HG03432 (cell line): ENCODE measurements around the gene TRHDE.

Experiments
- ATAC-seq: cut with Tn5 transposase; IDR thresholded peaks from one replicate; pipeline ENCODE4 v1.9.1; 2021; ENCODE audit warnings: mild to moderate bottlenecking, moderate library complexity; ENCODE audit not compliant: unreplicated experiment

Gene TRHDE

DNA sequence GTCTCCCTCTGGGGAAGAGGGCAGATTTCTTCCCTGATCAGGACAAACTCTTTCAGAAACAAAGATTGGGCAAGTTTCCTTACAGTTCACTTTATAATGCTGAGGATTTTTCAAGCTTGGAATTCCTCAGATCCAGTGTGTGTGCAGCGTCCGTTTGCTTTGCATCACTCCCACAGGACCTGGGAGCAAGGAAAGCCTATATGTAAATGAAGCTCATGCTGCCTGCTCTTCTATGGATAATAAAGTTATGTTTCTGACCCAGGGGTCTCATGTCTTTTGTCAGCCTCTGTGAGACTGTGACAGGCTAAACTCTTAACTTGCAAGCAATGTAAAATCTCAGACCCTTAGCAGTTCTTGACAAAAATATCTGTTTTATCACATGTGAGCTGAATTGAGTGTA is 41.6 kb downstream of the TRHDE start:
- no peak for ATAC-seq

DNA sequence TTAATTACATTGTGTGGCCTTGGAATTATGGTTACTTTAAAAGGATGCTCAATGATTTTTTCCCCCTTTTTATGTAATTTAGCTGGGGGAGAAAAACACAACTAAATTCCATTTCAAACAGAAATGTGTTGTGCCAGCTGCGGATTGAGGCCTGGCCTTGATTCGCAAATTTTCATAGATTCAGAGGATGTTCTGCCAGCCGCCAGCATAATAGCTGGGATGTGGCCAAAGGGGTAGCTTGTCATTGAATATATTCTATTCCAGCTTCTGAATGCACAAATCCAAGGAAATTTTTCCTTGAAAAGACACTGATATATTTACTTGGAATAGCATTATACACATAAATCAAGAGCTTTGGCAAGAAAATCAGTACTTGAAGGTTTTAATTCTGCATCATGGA is 43.7 kb downstream of the TRHDE start:
- ATAC-seq: no peak

DNA sequence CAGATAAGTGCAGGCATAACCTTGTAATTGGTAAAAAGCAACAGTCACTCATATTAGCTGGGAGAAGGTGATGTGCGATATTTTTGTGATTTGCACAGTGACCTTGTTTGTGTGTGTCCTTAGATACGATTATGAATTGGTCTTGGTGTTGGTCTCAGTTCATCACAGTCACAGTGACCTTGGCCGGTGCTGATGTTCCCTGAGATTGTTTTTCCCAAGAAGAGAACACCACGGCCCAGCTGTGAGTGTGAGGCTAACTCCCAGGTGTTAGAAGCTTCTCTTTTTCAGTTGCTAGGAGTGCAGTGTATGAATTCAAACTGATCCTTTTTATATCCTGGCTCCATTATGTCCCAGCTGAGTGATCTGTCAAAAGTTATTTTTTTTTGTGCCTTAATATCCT is 46.2 kb downstream of the TRHDE start:
- ATAC-seq: no peak

DNA sequence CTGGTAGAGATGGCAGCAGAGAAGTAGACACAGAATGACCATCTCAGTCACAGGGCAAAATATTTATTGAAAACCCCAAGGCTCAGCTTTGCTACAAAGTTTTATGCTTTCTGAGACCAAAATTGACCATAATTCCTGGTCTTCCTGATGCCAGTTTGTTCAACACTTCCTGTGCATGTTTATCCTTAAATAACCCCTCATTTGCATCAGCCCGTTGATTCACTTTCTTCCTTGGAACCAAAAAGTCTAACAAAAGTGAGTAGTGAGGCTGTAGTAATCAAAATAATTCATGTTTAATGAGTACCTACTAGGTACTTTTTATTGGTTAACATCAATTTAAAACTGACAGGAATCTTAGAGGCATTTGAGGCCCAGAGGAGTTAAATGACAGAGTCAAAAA is 51.7 kb downstream of the TRHDE start:
- ATAC-seq: no peak

DNA sequence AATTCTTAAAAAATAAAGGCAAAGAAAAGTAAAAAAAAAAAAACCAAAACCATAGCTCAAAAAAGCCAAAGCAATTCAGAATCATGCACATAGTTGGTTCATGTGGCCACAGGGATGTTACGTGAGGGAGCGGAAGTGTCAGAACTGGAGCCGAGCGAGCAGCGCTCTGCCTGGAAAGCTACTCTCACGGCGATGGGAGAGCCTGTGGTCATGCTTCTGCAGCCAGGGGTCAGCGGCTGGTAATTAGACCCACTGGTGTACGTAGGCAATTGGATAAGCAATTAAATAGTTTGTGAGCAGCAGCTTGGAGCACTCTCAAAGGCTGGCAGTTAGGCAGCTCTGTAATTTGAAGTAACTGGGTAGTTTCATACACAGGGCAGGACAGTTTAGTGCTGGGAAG is 58.1 kb downstream of the TRHDE start:
- ATAC-seq: no peak

DNA sequence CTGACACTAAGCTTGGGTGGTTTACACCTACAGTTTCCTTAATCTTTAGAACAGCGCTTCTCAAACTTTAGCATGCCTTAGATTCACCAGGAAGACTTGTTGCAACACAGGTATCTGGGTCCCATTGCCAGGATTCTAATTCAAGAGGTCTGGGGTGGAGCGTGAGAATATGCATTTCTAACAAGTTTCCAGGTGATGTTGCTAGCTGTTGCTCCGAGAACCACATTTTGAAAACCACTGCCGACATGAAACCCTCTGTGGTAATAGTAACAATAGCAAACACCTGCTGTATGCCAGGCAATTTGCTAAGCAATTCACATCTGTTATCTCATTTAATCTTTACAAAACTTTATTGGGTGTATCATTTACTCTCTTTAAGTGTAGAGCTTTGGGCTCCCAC is 58.6 kb downstream of the TRHDE start:
- peak; percentile 46 for ATAC-seq

DNA sequence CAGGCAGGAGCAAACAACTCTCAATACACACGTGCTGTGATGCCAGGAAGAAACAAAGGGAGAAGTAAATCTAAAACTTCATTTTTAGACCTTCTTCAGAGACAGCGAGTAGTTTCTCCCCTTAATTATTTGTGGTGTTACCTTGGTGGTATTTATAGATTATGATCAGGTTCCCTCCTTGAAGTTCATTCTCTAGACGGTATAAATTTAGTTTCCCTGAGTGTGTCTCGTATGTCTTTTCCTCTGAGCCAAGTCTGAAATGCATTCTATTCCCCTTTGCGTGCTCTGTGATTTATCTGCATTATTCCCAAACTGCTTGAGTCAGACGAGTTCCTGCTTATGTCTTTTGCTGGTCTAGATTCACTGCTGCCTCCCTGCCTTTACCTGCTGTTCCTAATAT is 65.2 kb downstream of the TRHDE start:
- no peak for ATAC-seq

DNA sequence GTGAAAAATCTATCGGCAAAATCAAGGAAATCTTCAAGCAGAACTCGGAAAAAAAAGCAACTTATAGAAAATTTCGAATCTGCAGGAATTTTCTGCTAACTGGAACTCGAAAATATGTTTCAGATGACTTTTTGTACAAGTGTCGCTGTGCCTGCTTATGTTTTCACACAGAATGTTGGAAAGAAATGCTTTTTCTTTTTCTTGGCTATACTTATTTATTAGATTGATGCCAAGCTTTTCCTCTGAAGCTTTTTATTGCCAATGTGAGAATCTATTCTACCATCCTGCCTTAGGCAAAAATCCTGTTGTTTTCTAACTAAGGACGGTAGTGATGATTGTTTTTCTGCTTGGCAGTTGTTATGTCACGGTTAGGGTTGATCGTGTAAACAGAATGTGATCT is 65.8 kb downstream of the TRHDE start:
- no peak for ATAC-seq

DNA sequence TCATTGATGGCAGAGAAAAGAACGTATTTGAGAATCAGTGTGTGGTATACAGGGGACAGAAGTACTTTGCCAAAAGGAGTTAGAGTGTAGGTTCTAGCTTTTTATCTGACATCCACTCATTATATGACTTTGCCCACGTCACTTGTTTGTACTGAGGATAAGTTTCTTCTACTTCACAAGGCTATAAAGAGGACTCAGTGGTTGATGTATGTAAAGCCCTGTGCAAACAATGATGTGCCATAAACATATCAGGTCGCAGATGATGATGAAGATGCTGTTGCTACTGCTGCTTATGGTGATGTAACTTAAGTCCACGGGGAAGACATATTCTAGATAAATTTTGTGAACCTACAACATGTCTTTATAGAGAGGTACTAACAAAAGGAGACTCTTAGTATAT is 66.3 kb downstream of the TRHDE start:
- no peak for ATAC-seq

DNA sequence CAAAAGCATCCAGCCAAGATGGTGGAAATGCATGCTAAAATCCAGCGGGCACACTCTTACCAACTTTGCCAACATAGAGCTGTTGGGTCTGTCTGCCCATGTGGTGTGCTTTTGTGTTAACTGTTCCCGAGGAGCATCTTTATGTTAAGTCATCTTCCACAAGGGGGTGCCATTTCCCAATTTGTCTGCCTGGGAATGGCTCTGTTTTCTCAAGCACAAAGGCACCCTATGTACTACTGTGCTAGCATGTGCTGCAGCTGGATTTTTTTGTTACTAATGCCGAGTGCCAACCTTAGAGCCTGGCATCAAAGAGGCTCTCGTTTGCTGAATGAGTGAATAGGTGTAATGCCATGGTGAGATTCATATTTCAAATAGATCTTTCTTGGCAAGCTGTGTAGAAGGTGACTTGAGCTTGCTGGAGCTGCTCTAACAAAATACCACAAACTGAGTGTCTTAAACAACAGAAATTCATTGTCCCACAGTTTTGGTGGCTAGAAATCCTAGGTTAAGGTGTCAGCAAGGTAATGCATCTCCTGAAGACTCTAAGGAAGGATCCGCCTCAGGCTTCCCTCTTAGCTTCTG is 74.3 kb downstream of the TRHDE start:
- peak; percentile 95 for ATAC-seq

DNA sequence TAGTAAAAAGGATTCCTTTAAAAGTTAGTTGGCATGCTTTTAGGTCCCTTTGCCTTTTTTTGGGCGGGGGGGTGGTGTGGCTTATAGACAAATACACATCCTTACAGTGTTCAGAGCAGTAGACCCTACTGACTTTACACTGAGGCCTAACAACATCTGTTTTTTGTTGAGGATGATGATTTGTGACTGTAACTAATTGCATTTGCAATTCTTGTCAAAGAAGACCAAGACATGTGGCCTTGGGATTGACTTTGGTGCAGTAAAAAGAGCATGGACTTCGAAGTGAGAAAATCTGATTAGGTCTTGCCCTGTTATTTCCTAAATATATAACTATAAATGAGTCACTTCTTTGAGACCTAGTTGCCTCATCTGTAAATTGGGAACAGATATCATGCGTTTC is 77.3 kb downstream of the TRHDE start:
- no peak for ATAC-seq

DNA sequence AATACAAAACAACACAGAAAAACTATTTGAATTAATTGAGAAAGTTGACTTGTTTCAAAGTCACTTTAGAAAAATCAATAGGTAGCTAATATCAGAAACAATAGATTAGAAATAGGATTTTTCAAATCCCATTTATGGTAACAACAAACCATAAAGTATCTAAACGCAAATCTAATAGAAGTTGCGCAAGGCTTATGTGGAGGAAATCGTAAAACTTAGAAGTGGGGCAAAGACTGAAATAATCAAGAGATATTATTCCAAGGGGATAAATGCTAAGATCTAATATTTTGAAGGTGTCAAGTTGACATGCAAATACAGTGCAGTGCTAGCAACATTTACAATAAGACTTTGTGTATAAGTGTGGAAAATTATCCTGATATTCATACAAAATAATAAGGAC is 87.2 kb downstream of the TRHDE start:
- ATAC-seq: no peak

DNA sequence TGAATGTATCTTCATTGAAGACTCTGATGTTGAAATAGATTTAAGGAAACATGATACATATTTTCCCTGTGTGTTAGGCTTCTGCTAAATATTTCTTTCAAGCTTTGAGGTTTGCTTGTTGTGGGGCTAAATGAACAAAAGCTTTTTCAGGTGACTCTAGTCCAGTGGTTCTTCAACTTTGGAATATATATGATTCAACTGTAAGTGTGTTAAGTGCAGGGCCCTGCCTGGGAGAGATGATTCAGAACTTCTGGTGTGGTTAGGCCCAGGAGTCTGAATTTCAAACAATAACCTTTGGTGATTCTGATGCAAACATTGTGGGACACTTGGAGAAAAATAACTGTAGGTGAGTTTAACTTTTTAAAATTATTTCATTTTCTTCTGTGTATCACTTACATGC is 93.0 kb downstream of the TRHDE start:
- ATAC-seq: no peak

DNA sequence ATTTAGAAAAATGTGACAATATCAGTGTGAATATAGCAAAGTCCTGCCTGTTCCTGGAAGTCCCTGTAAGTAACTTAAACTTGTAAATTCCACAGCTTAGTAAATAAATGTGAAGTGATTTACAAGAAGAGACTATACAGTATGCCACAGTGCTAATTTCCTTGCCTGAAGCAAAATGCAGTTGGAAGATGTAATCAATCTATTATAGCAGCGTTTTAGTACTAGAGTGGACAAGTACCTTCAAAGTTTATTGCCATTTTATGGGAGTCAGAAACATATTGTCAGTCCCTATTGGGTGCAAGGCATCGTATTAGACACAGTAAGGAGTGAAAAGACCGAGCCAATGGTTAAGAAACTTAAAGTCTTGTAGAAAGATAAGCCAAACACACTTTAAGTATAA is 94.1 kb downstream of the TRHDE start:
- ATAC-seq: no peak

DNA sequence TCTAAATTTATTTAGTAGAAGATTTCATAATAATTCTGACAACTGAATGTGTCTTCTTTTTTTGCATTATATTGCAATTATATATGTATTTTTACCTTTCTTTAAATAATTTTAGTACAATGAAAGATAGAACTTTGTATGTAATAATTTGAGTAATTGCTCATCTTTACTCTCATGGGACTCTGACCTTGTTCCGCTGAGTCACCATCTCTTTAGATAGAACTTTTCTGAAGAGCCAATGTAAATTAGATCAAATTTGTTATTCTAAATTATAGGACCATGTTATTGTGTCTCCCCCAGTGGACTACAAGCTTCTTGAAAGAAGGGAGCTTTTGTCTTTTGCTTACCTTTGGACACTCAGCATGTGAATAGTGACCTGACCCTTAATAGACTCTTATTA is 96.1 kb downstream of the TRHDE start:
- ATAC-seq: no peak

DNA sequence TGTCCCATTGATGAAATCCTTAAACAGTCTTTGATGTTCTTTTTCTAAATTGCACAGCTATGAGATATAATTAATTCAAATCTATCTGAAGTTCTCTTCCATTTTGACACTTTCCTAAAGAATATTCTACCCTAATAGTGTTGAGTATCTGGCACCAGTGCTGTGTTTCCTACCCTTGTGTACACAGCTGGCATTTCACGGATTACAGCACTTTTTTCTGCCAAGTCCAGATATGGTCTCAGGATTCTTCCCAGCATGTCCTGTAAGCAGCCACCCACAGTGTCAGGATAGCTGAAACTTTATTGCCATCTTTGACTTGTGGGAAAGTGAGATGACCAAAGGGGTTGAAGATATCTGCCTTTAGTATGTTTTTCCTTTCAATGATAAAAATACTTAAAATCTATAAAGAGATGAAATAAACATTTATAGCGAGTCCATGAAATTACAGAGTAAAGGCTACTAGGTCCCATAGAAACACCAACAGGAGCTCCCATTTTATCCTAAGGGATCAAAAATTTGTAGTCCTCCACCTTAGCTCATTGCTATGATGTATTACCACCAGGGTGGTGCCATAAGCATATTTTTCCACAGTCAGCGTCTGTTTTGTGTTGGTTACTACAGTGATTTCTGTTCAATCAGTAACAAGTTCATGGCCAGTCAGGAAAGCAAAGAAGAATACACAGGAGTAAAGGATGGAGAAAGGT is 96.7 kb downstream of the TRHDE start:
- ATAC-seq: no peak

DNA sequence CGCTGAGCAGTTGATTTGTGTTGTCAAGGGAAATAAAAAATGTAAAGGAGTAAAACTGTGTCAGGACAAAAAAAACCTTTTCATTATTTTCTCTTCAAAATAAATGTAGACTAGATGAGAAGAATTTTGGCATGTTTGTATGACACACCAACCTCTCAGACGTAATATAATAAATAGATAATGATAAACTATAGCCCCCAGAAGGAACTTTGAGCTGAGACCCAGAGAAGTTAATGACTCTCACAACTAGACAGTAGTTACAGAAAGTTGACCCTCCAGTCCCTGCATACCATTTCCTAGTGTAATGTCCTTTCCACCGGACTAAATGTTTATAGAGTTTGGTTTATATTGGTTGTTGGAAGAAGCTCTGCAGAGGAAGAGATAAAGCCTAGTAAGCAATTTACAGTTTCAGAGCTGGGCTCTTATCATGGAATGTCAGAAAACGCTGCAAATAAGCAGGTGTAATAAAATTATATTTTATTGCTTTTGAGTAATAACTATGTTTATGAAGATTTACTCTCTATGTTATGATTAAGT is 97.3 kb downstream of the TRHDE start:
- ATAC-seq: no peak

DNA sequence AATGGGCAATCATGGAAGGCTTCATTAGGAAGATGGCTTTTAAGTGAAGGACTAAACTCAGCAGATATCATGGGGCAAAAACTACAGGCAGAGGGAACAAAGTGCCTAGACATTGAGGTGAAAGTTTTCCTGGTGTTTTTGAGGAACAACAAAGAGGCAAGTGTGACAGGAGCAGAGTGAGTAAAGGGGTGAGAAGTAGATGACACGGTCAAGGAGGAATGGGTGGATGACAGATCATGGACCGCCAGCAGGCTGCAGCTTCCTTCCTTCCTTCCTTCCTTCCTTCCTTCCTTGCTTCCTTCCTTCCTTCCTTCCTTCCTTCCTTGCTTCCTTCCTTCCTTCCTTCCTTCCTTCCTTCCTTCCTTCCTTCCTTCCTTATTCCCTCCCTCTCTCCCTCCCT is 108.3 kb downstream of the TRHDE start:
- ATAC-seq: no peak

DNA sequence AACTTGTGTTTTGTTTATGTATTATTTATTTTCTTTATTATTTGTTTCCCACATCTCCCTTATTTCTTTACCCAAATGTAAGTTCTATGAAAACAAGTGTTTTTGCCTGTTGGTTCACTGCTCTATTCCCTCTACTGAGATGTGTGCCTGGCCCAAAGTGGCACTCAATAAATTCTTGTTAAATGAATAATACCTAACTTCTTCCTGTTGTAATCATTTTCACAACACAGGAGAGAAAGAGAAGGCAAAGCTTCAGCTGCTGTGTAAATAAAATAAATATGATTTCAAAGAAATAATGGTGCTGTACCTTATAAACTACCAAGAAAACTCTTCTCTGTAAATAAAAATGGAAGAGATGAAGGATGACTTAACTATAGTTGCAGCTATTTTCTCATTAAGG is 116.2 kb downstream of the TRHDE start:
- ATAC-seq: no peak

DNA sequence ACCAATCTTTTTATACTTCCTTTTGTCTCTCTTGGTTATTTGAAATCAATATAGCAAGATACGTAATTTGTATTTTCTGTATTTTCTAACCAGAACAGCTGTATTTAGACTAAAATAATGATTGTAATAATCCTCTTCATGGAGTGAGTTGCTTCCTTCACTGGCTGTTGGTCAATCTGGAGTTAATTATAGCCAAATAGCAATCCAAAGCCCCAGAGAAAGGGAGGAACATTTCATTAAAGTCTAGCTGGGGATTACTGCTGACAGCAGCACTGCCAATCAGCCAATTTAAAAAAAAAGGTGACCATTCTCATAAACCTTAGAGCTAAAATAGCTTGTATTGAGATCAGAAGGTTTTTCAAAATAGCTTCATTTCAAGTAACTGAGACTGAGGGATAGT is 118.0 kb downstream of the TRHDE start:
- ATAC-seq: no peak

DNA sequence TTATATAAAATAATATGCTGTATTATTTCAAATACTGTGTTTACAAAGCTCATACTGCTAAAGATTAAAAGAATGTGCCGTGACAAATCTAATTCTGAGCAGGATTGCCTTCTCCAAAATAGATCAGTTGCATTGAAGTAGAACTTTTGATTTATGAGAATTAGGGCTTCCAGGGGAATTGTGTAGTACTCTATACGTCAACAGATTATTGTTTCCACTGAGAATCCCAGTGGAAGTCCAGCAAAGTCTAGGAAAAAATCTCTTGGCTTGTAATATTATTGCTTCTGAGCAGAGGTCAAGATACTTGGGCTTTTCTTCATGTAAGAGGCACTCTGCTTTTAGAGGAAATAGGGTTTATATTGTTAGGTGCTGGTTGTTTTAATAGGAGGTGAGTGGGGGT is 133.9 kb downstream of the TRHDE start:
- ATAC-seq: no peak

DNA sequence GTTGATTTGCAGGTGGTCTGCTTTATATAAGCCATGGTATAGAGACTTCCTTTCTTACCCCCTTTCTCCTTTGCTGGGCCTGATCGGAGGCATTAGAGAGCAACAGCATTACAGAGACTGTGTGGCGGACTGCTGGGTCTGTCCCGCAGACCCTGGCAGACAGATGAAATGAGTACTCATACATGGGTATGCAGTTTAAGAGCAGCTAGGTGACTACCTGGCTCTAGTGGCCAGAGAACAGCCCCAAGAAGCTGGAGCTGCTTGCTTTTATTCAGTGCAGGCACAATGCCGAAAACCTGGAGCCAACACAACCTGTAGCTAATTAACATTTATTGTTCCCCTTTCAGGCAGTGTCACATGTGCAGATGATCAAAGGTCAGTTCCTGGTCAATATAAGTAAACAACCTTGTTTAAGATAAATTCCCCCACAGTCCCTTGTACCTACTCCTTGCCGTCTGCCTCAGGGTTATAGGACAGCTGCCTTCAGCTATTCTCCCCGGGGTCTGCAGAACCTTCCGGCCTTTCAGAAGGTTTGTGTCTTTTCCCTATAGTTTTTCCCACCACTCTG is 160.0 kb downstream of the TRHDE start:
- no peak for ATAC-seq

DNA sequence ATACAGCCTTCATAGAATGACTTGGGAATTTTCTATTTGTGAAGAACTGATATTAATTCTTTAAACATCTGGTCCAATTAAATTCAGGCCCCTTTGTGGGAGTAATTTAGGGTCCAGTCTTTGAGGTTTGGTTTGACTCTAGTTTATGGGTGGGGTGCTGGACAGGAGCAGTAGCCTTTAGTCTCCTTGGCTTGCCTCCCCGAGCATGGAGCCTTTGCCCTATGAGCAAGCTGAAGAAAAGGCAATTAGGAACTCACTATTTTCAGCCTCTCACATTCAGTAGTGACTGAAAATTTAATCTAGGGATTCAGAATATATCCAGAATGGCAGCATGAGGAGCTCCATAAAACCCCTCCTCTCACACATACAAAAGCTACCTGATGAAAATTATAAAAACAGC is 161.1 kb downstream of the TRHDE start:
- ATAC-seq: no peak
